GM11168 (cell line): ENCODE measurements around the gene MROH2A.

Source experiments
- in situ Hi-C: fragments of 300-500 bp; cut with MboI; formaldehyde crosslinking; loops from one replicate; pipeline ENCODE4 v1.12.0; 2022; ENCODE audit warnings: low sequenced_read_pairs; ENCODE audit not compliant: unreplicated experiment

MROH2A gene

GRCh38 chr2:233764264-233764663 is 13.9 kb upstream of the MROH2A start:
- in situ Hi-C loops = no loop called here

GRCh38 chr2:233764761-233765160 is 13.4 kb upstream of the MROH2A start:
- in situ Hi-C loops = no loop called here

- in situ Hi-C loops = no loop called here
Measured at GRCh38 chr2:233766416-233766815, 11.7 kb upstream of the MROH2A start.

GRCh38 chr2:233768076-233768475 is 10.1 kb upstream of the MROH2A start:
- in situ Hi-C loops = no loop called here

GRCh38 chr2:233769260-233769659 is 8.9 kb upstream of the MROH2A start:
- in situ Hi-C loops = no loop called here

GRCh38 chr2:233772153-233772552 is 6.0 kb upstream of the MROH2A start:
- in situ Hi-C loops = no loop called here

- in situ Hi-C loops = no loop called here
Measured at GRCh38 chr2:233772583-233772982, 5.5 kb upstream of the MROH2A start.

GRCh38 chr2:233773854-233774253 is 4.3 kb upstream of the MROH2A start:
- in situ Hi-C loops = no loop called here

- in situ Hi-C loops = no loop called here
Measured at GRCh38 chr2:233775414-233775813, 2.7 kb upstream of the MROH2A start.

- in situ Hi-C loops = no loop called here
Measured at GRCh38 chr2:233779722-233780121, 1.6 kb downstream of the MROH2A start.

GRCh38 chr2:233780771-233781170 is 2.6 kb downstream of the MROH2A start:
- in situ Hi-C loops = no loop called here

- in situ Hi-C loops = no loop called here
Measured at GRCh38 chr2:233789554-233789953, 11.4 kb downstream of the MROH2A start.

- in situ Hi-C loops = no loop called here
Measured at GRCh38 chr2:233791151-233791882, 13.2 kb downstream of the MROH2A start.

GRCh38 chr2:233791883-233792329 is 13.8 kb downstream of the MROH2A start:
- in situ Hi-C loops = no loop called here

GRCh38 chr2:233792720-233793119 is 14.6 kb downstream of the MROH2A start:
- in situ Hi-C loops = no loop called here

- in situ Hi-C loops = no loop called here
Measured at GRCh38 chr2:233793465-233794127, 15.5 kb downstream of the MROH2A start.

- in situ Hi-C loops = no loop called here
Measured at GRCh38 chr2:233794128-233794658, 16.1 kb downstream of the MROH2A start.

GRCh38 chr2:233795735-233796171 is 17.6 kb downstream of the MROH2A start:
- in situ Hi-C loops = no loop called here

- in situ Hi-C loops = no loop called here
Measured at GRCh38 chr2:233796254-233796653, 18.1 kb downstream of the MROH2A start.

GRCh38 chr2:233798335-233799086 is 20.4 kb downstream of the MROH2A start:
- in situ Hi-C loops = no loop called here
